Endothelial cell of umbilical vein (primary cell): Measurements from ENCODE around the gene NEDD4L. TPM values are rescaled to one million over a fixed set of nuclear protein-coding genes. Genes with fewer than 3 reads are reported as not detected.

ENCODE experiments used
- BruUV-seq: library from RNA; stranded (reverse); fragments of 400-500 nt; replicated peaks from 2 replicates; lab custom pipeline; 2021; lab: Mats Ljungman, UMichigan
- CTCF ChIA-PET: fragments of 300-600, 350-600 bp; sonication (Branson Sonifier 250); formaldehyde crosslinking; loops from one replicate; lab custom pipeline; 2021; ENCODE audit warnings: antibody characterized with exemption, inconsistent platforms; lab: Charles Lee
- POLR2A ChIA-PET: fragments of 300-600, 350-600 bp; sonication (Branson Sonifier 250); formaldehyde crosslinking; loops from one replicate; lab custom pipeline; 2021; ENCODE audit warnings: antibody characterized with exemption, inconsistent platforms; lab: Charles Lee
- DNase-seq: peaks from one replicate; pipeline ENCODE4 v3.0.0-alpha.2; 2011; ENCODE audit warnings: low read depth, low spot score
- FAIRE-seq: peaks from 2 replicates; lab custom pipeline; 2011; peaks lifted over from hg19 to GRCh38; lab: Jason Lieb, UNC
- H2AFZ ChIP-seq: 2 replicates; pipeline ENCODE4 v1.6.0; 2012; ENCODE audit warnings: low read depth, low read length, control low read depth, inconsistent platforms
- H3K27ac ChIP-seq: 2 replicates; pipeline ENCODE4 v1.5.1; 2011; ENCODE audit warnings: low read depth, mild to moderate bottlenecking, control low read depth, low read length, moderate library complexity; ENCODE audit not compliant: insufficient read depth
- H3K27me3 ChIP-seq, 2 experiments: 2 replicates each; pipeline versions ENCODE4 v1.6.0 to v1.6.1; 2011; ENCODE audit warnings: low read length in 2 of 2, mixed read lengths in 1 of 2; ENCODE audit not compliant: control insufficient read depth in 2 of 2, insufficient read depth in 2 of 2
- H3K36me3 ChIP-seq, 2 experiments: 2 replicates in 1 of 2; 3 replicates in 1 of 2; pipeline ENCODE4 v1.5.1; 2011; ENCODE audit warnings: low read length in 2 of 2, mild to moderate bottlenecking in 1 of 2, moderate library complexity in 1 of 2; ENCODE audit not compliant: control insufficient read depth in 2 of 2, insufficient read depth in 2 of 2; ENCODE audit errors: extremely low read depth in 1 of 2
- H3K4me1 ChIP-seq: 3 replicates; pipeline ENCODE4 v1.5.1; 2011; ENCODE audit warnings: mild to moderate bottlenecking, low read length; ENCODE audit not compliant: control insufficient read depth, insufficient read depth; ENCODE audit errors: extremely low read depth
- H3K4me2 ChIP-seq: 2 replicates; pipeline ENCODE4 v1.6.1; 2011; ENCODE audit warnings: low read length, control low read depth, mixed read lengths; ENCODE audit not compliant: insufficient read depth
- H3K4me3 ChIP-seq, 3 experiments: fragments of 200-600 bp in 1 of 3; sonication (generic), shearing (Covaris generic) in 1 of 3; replicated peaks in 1 of 3; 2 replicates each; pipeline ENCODE4 v1.5.1; 2011 to 2016; ENCODE audit warnings: control low read depth in 3 of 3, low read length in 3 of 3, mild to moderate bottlenecking in 2 of 3, inconsistent platforms in 1 of 3, low read depth in 1 of 3, moderate library complexity in 1 of 3; ENCODE audit not compliant: insufficient read depth in 1 of 3
- H3K79me2 ChIP-seq: 2 replicates; pipeline ENCODE4 v1.6.0; 2012; ENCODE audit warnings: low read length, inconsistent platforms; ENCODE audit not compliant: control insufficient read depth, insufficient read depth
- H3K9ac ChIP-seq: replicated peaks from 2 replicates; pipeline ENCODE3; 2011; ENCODE audit warnings: low read length, control low read depth; ENCODE audit not compliant: insufficient read depth; ENCODE audit errors: extremely low read depth
- H3K9me1 ChIP-seq: replicated peaks from 3 replicates; pipeline ENCODE4 v1.6.0; 2011; ENCODE audit warnings: mild to moderate bottlenecking, low read length; ENCODE audit not compliant: control insufficient read depth, insufficient read depth; ENCODE audit errors: extremely low read depth
- H3K9me3 ChIP-seq: replicated peaks from 2 replicates; pipeline ENCODE4 v1.5.1; 2012; ENCODE audit warnings: low read length, inconsistent platforms; ENCODE audit not compliant: control insufficient read depth, insufficient read depth
- H4K20me1 ChIP-seq: replicated peaks from 2 replicates; pipeline ENCODE3; 2011; ENCODE audit warnings: mild to moderate bottlenecking, low read length; ENCODE audit not compliant: control insufficient read depth, insufficient read depth; ENCODE audit errors: extremely low read depth
- EZH2 ChIP-seq: IDR thresholded peaks from 2 replicates; pipeline ENCODE4 v1.6.1; 2012; ENCODE audit warnings: borderline replicate concordance, low read depth, mild to moderate bottlenecking, moderate library complexity, low read length, inconsistent platforms; ENCODE audit not compliant: severe bottlenecking
- FOS ChIP-seq: IDR thresholded peaks from 2 replicates; pipeline ENCODE4 v1.6.1; 2011; ENCODE audit warnings: mild to moderate bottlenecking, low read length, moderate library complexity, borderline replicate concordance; ENCODE audit not compliant: insufficient read depth
- GATA2 ChIP-seq: IDR thresholded peaks from 2 replicates; pipeline ENCODE4 v1.7.0; 2011; ENCODE audit warnings: low read depth, mild to moderate bottlenecking, moderate library complexity, mixed read lengths, low read length; ENCODE audit not compliant: insufficient read length, insufficient read depth
- JUN ChIP-seq: IDR thresholded peaks from 2 replicates; pipeline ENCODE4 v1.6.1; 2011; ENCODE audit warnings: borderline replicate concordance, low read depth; ENCODE audit not compliant: insufficient read length, insufficient read depth
- MYC ChIP-seq: IDR thresholded peaks from one replicate; pipeline ENCODE4 v1.6.1; 2011; ENCODE audit warnings: mild to moderate bottlenecking, low read depth, low read length
- POLR2A ChIP-seq: IDR thresholded peaks from 2 replicates; pipeline ENCODE4 v1.6.1; 2012; ENCODE audit warnings: low read depth, mild to moderate bottlenecking, control low read depth, low read length
- POLR2AphosphoS5 ChIP-seq: IDR thresholded peaks from 2 replicates; pipeline ENCODE4 v1.6.1; 2012; ENCODE audit warnings: low read depth, mild to moderate bottlenecking, control low read depth, low read length, moderate library complexity; ENCODE audit not compliant: insufficient read depth
- dilution Hi-C: fragments of 300-500 bp; cut with MboI; formaldehyde crosslinking; loops from one replicate; pipeline ENCODE4 v1.15.0; 2019; ENCODE audit warnings: low sequenced_read_pairs; ENCODE audit not compliant: extremely low pct_ligation_motif_present
- intact Hi-C: fragments of 100-400 bp; cut with micrococcal nuclease; formaldehyde crosslinking; loops from one replicate; pipeline ENCODE4 v1.10.0; 2022
- polyA plus RNA-seq, 4 experiments: library from polyadenylated mRNA; depleted of rRNA in 3 of 4; stranded (reverse) in 3 of 4; unstranded in 1 of 4; fragments of >200 nt; gene quantifications; 2 replicates each; pipeline versions ENCODE4 v1.2.1 to v1.2.3, GENCODE V29; 2011 to 2012; ENCODE audit warnings: missing spikeins in 1 of 4
- total RNA-seq: library from RNA; stranded (reverse); gene quantifications from 2 replicates; pipeline ENCODE4 v1.2.3, GENCODE V29; 2021
- TF ChIP-seq, protein P1 (sequence below), 2 donors: IDR thresholded peaks; 1 replicate in 1 of 2; 2 replicates in 1 of 2; pipeline ENCODE4 v1.5.1; 2011; ENCODE audit warnings: low read length in 2 of 2, mild to moderate bottlenecking in 2 of 2, moderate library complexity in 2 of 2, control low read depth in 1 of 2, inconsistent platforms in 1 of 2, low read depth in 1 of 2; ENCODE audit not compliant: insufficient read depth in 1 of 2; ENCODE audit errors: extremely low read depth in 1 of 2
- TF ChIP-seq, protein P2 (sequence below): IDR thresholded peaks from 2 replicates; pipeline ENCODE4 v1.6.1; 2011; ENCODE audit not compliant: insufficient read depth, insufficient read length

Gene NEDD4L
- total and polyA plus RNA-seq, 2 donors (not counting 3 experiments of a cell fraction or from before 2014, with no cell fraction given) = 20.5 to 78.9 TPM

DNA sequence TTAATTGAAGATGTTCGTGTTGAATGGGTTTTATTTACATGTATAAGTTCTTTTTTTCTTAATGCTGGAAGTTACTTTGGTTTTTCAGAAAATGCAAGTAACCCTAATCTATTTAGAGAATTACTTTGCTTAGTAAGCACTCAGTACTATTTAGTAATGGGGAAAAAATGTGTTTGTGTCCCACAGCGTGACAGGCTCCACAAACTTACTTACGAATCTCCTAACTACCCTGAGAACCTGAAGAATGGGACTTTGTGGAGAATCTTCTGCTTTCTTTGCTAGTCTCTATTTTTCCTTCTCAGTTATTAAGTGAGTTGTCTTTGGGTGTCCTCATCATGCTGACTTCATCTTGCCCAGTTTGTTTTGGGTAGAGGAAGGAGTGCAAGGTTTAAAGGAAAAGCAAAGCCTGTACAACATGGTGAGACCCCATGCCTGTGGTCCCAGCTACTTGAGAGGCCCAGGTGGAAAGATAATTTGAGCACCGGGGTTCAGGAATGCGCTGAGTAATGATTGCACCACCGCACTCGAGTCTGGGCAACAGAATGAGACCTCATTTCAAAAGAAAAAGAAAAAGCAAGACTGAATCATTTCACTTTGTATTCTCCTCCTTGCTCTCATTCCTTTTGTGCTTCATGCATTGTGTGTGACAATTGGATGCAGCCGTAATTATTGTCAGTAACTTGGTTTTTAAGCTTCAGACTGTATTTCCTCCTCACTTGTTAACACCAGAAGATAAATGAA lies 10.2 kb downstream of the NEDD4L start:
- POLR2A ChIA-PET = no interaction called here

More for the DNA sequence above, 10.2 kb downstream of the NEDD4L start:
- H3K9me1 ChIP-seq = no peaks in the 10 kb centered on the region
- H4K20me1 ChIP-seq = no peaks in the 10 kb centered on the region
- dilution Hi-C loops = no loop called here
- no peak for DNase-seq
- CTCF ChIA-PET = interaction anchor here (1.0 to 9.8 kb wide), 4 partner anchors 11 to 68 kb away, joined by 3 to 144 read pairs (median 13); no protein-coding TSS in a partner anchor
- no peaks in the 10 kb centered on the region for H3K9me3 ChIP-seq
- no peak overlapping the region for H3K4me3 ChIP-seq
- H3K4me1 ChIP-seq = no peaks in the 10 kb centered on the region
- no peak overlapping the region for H3K4me2 ChIP-seq
- intact Hi-C loops = no loop called here
- no peak overlapping the region for H3K27ac ChIP-seq
- no TSS peak for BruUV-seq
- no peak overlapping the region for H2AFZ ChIP-seq
- FAIRE-seq = no peak
- no peaks in the 10 kb centered on the region for H3K36me3 ChIP-seq
- H3K9ac ChIP-seq = no peak overlapping the region
- H3K27me3 ChIP-seq = no peaks in the 10 kb centered on the region
- H3K79me2 ChIP-seq = no peaks in the 10 kb centered on the region
- no peak for TF ChIP-seq POLR2A
- TF ChIP-seq JUN = no peak
- TF ChIP-seq, protein P1, sequence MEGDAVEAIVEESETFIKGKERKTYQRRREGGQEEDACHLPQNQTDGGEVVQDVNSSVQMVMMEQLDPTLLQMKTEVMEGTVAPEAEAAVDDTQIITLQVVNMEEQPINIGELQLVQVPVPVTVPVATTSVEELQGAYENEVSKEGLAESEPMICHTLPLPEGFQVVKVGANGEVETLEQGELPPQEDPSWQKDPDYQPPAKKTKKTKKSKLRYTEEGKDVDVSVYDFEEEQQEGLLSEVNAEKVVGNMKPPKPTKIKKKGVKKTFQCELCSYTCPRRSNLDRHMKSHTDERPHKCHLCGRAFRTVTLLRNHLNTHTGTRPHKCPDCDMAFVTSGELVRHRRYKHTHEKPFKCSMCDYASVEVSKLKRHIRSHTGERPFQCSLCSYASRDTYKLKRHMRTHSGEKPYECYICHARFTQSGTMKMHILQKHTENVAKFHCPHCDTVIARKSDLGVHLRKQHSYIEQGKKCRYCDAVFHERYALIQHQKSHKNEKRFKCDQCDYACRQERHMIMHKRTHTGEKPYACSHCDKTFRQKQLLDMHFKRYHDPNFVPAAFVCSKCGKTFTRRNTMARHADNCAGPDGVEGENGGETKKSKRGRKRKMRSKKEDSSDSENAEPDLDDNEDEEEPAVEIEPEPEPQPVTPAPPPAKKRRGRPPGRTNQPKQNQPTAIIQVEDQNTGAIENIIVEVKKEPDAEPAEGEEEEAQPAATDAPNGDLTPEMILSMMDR (IDR thresholded peaks at IDR 0.05; ENCODE audit: extremely low read depth in 1 of 2, insufficient read depth in 1 of 2, low read depth in 1 of 2, low read length in 2 of 2) = no peak
- TF ChIP-seq POLR2AphosphoS5 = no peak
- no peak for TF ChIP-seq GATA2
- TF ChIP-seq, protein P2, sequence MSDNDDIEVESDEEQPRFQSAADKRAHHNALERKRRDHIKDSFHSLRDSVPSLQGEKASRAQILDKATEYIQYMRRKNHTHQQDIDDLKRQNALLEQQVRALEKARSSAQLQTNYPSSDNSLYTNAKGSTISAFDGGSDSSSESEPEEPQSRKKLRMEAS = no peak
- TF ChIP-seq EZH2 = no peak
- no peak for TF ChIP-seq FOS
- TF ChIP-seq MYC = no peak
